B cell (primary cell): ENCODE measurements around the gene MGMT. TPM values are rescaled to one million over a fixed set of nuclear protein-coding genes. Genes with fewer than 3 reads are reported as not detected.

ENCODE experiments used
- ATAC-seq: fragments of 200-7000 bp; cut with Tn5 transposase; one replicate; pipeline ENCODE4 v1.10.0; 2021; ENCODE audit warnings: low read depth, mild to moderate bottlenecking, moderate number of reproducible peaks, moderate library complexity
- CTCF ChIA-PET: fragments of 350-600 bp; sonication (Branson Sonifier 250); formaldehyde crosslinking; loops from one replicate; lab custom pipeline; 2021; ENCODE audit warnings: antibody characterized with exemption, inconsistent platforms; lab: Charles Lee
- POLR2A ChIA-PET: fragments of 350-600 bp; sonication (Branson Sonifier 250); formaldehyde crosslinking; loops from one replicate; lab custom pipeline; 2021; ENCODE audit warnings: antibody characterized with exemption; lab: Charles Lee
- DNase-seq: peaks from one replicate; pipeline ENCODE4 v3.0.0; 2013
- H2AFZ ChIP-seq: 2 replicates; pipeline ENCODE4 v1.6.1; 2012; ENCODE audit warnings: mild to moderate bottlenecking, low read depth, low read length; ENCODE audit not compliant: insufficient read depth, poor library complexity, severe bottlenecking
- H3K27ac ChIP-seq, 2 donors: 1 replicate in 1 of 2; 2 replicates in 1 of 2; pipeline ENCODE4 v1.5.1; 2012 to 2013; ENCODE audit warnings: low read length in 2 of 2, mild to moderate bottlenecking in 2 of 2, moderate library complexity in 1 of 2
- H3K27me3 ChIP-seq, 4 experiments: fragments of 200-600 bp in 1 of 4; sonication (generic) in 1 of 4; replicated peaks in 1 of 4; 1 replicate in 2 of 4; 2 replicates in 2 of 4; pipeline versions ENCODE4 v1.6.1 to v1.7.0; 2013 to 2016; ENCODE audit warnings: low read length in 3 of 4, mild to moderate bottlenecking in 2 of 4, mixed read lengths in 1 of 4, moderate library complexity in 1 of 4; ENCODE audit not compliant: insufficient read depth in 4 of 4, control insufficient read depth in 3 of 4; ENCODE audit errors: control extremely low read depth in 1 of 4
- H3K36me3 ChIP-seq, 2 experiments: replicated peaks in 1 of 2; 1 replicate in 1 of 2; 2 replicates in 1 of 2; pipeline versions ENCODE4 v1.6.1 to v1.7.1; 2013; ENCODE audit warnings: low read length in 1 of 2; ENCODE audit not compliant: insufficient read depth in 2 of 2, control insufficient read depth in 1 of 2; ENCODE audit errors: control extremely low read depth in 1 of 2, extremely low read depth in 1 of 2
- H3K4me1 ChIP-seq, 2 donors: fragments of 200-600 bp in 1 of 2; sonication (generic) in 1 of 2; 1 replicate in 1 of 2; 2 replicates in 1 of 2; pipeline versions ENCODE4 v1.5.1 to v1.6.1; 2013 to 2017; ENCODE audit warnings: low read length in 2 of 2; ENCODE audit not compliant: control insufficient read depth in 2 of 2, insufficient read depth in 2 of 2
- H3K4me2 ChIP-seq: replicated peaks from 2 replicates; pipeline ENCODE3; 2012; ENCODE audit warnings: mild to moderate bottlenecking, low read depth, low read length; ENCODE audit not compliant: poor library complexity, severe bottlenecking
- H3K4me3 ChIP-seq, 5 experiments: fragments of 200-600 bp in 1 of 5; sonication (generic) in 1 of 5; 1 replicate in 3 of 5; 2 replicates in 2 of 5; pipeline versions ENCODE4 v1.5.1 to v1.7.0; 2011 to 2016; ENCODE audit warnings: low read length in 4 of 5, mild to moderate bottlenecking in 4 of 5, low read depth in 2 of 5, control low read depth in 1 of 5, moderate library complexity in 1 of 5; ENCODE audit not compliant: insufficient read depth in 1 of 5; ENCODE audit errors: control extremely low read depth in 1 of 5, extremely low read depth in 1 of 5
- H3K79me2 ChIP-seq: fragments of 200-600 bp; sonication (generic); one replicate; pipeline ENCODE4 v1.6.0; 2016; ENCODE audit warnings: low read length; ENCODE audit not compliant: control insufficient read depth, insufficient read depth
- H3K9ac ChIP-seq: fragments of 200-600 bp; sonication (generic); 2 replicates; pipeline ENCODE4 v1.6.1; 2017; ENCODE audit warnings: mild to moderate bottlenecking, low read length, moderate library complexity
- H3K9me3 ChIP-seq, 3 donors: one replicate each; pipeline versions ENCODE4 v1.6.1 to v1.7.1; 2013; ENCODE audit warnings: low read length in 2 of 3; ENCODE audit not compliant: control insufficient read depth in 2 of 3, insufficient read depth in 1 of 3; ENCODE audit errors: control extremely low read depth in 1 of 3
- H4K20me1 ChIP-seq: 2 replicates; pipeline ENCODE4 v1.6.0; 2012; ENCODE audit warnings: mild to moderate bottlenecking, low read length; ENCODE audit not compliant: insufficient read depth, control insufficient read depth, poor library complexity, severe bottlenecking
- H3K27ac Mint-ChIP-seq: one replicate; pipeline ENCODE4 v1.8.0; 2021; ENCODE audit warnings: mixed read lengths
- H3K27me3 Mint-ChIP-seq: one replicate; pipeline ENCODE4 v1.8.0; 2021; ENCODE audit warnings: mixed read lengths
- H3K4me1 Mint-ChIP-seq: one replicate; pipeline ENCODE4 v1.8.0; 2021; ENCODE audit warnings: mixed read lengths
- H3K4me3 Mint-ChIP-seq: one replicate; pipeline ENCODE4 v1.8.0; 2021; ENCODE audit warnings: mixed read lengths
- H3K9me3 Mint-ChIP-seq: one replicate; pipeline ENCODE4 v1.8.0; 2022; ENCODE audit warnings: mixed read lengths; ENCODE audit not compliant: insufficient read depth
- EZH2 ChIP-seq: IDR thresholded peaks from 2 replicates; pipeline ENCODE4 v1.6.1; 2012; ENCODE audit warnings: borderline replicate concordance, low read depth, mild to moderate bottlenecking, moderate library complexity, low read length; ENCODE audit not compliant: insufficient read depth, poor library complexity, severe bottlenecking
- WGBS: methylation state at CpG from one replicate; pipeline ENCODE4 v1.1.5; 2013; ENCODE audit warnings: missing lambda C conversion rate; ENCODE audit not compliant: insufficient coverage; 5-methylcytosine and 5-hydroxymethylcytosine counted together
- intact Hi-C: fragments of 100-400 bp; cut with micrococcal nuclease; formaldehyde crosslinking; loops from one replicate; pipeline ENCODE4 v1.10.0; 2022
- polyA plus RNA-seq: library from polyadenylated mRNA; depleted of rRNA; stranded (reverse); fragments of >200 nt; gene quantifications from 2 replicates; pipeline ENCODE4 v1.2.3, GENCODE V29; 2012
- total RNA-seq, 2 donors: library from RNA; stranded (reverse); fragments of 120-200 nt in 1 of 2; gene quantifications; 1 replicate in 1 of 2; 2 replicates in 1 of 2; pipeline versions ENCODE4 v1.2.3 to v1.2.4, GENCODE V29; 2013 to 2022
- TF ChIP-seq, protein P1 (sequence below): fragments of 200-600 bp; IDR thresholded peaks from one replicate; pipeline ENCODE4 v1.8.0; 2022; ENCODE audit warnings: antibody characterized with exemption, mild to moderate bottlenecking

The MGMT gene
- total and polyA plus RNA-seq, 2 donors (not counting 1 experiment from before 2014, with no cell fraction given): 16.6 to 87.7 TPM

DNA sequence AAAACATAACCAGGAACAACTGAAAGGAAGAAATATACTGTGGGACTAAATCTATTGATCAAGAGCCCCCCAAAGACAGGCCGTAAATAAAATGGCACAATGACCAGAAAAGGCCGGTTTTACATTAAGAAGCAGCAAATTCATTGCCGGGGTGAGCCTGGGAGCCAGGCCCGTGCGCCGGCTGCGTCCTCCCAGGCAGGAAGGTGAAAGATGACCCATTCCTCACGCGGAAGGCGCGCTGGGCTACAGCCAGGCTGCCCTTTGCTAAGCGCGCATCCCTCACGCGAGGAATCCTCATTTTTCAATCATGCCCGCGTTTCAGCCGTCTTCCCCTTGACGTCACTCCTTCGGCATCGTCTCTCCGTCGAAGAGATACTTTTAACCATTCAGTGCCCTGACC lies 47.6 kb upstream of the MGMT start:
- Histone ChIP-seq H3K4me3 (no peak overlapping the region), H4K20me1 (no peaks in the 10 kb centered on the region), H3K9me3 (no peaks in the 10 kb centered on the region), H3K36me3 (no peaks in the 10 kb centered on the region), H2AFZ (no peak overlapping the region), H3K27ac (no peak overlapping the region), H3K79me2 (no peaks in the 10 kb centered on the region), H3K27me3 (no peaks in the 10 kb centered on the region), H3K9ac (no peak overlapping the region), H3K4me2 (no peak overlapping the region), H3K4me1 (no peaks in the 10 kb centered on the region)
- POLR2A ChIA-PET: no interaction called here
- intact Hi-C loops: no loop called here
- 97% methylated on average over 23 of the region's 23 CpGs for WGBS
- H3K9me3 Mint-ChIP-seq: no peaks in the 10 kb centered on the region
- no peak overlapping the region for H3K27ac Mint-ChIP-seq
- H3K4me3 Mint-ChIP-seq: no peak overlapping the region
- no peak for ATAC-seq
- TF ChIP-seq, protein P1, sequence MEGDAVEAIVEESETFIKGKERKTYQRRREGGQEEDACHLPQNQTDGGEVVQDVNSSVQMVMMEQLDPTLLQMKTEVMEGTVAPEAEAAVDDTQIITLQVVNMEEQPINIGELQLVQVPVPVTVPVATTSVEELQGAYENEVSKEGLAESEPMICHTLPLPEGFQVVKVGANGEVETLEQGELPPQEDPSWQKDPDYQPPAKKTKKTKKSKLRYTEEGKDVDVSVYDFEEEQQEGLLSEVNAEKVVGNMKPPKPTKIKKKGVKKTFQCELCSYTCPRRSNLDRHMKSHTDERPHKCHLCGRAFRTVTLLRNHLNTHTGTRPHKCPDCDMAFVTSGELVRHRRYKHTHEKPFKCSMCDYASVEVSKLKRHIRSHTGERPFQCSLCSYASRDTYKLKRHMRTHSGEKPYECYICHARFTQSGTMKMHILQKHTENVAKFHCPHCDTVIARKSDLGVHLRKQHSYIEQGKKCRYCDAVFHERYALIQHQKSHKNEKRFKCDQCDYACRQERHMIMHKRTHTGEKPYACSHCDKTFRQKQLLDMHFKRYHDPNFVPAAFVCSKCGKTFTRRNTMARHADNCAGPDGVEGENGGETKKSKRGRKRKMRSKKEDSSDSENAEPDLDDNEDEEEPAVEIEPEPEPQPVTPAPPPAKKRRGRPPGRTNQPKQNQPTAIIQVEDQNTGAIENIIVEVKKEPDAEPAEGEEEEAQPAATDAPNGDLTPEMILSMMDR: no peak
- no peak for TF ChIP-seq EZH2
- H3K27me3 Mint-ChIP-seq: peaks cover 13% of the 10 kb centered on the region
- DNase-seq: no peak
- H3K4me1 Mint-ChIP-seq: no peaks in the 10 kb centered on the region
- CTCF ChIA-PET: no interaction called here

DNA sequence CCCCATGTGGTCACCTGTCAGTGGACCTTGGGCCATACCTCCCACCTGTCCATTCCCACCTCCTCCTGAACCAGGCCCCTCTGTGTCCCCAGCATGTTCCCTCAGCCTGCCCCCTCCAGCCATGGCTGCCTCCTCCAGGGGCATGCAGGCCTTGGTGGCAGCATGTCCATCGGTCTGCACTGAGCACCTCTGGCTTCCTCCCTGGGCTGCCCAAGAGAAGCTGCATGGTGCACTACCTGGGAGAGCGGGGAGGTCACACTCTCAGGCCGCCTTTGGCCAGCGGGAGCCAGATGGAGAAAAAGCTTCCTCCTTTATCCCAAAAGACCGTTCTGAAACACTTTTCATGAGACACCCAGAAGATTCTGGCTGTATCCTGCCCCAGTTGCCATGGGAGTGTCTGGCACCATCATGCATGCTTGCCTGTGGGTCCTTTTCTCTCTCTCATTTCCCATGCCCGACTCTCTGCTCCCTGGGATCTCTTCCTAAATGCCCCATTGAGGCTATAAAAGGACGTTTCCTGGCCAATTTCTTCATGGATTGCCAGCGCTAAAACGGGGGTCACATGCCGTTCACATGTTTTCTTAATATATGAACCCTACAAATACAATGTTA lies 45.5 kb upstream of the MGMT start:
- no peaks in the 10 kb centered on the region for H3K4me1 Mint-ChIP-seq
- Histone ChIP-seq H2AFZ (no peak overlapping the region), H3K9ac (no peak overlapping the region), H3K27ac (no peak overlapping the region), H3K4me1 (no peaks in the 10 kb centered on the region), H3K9me3 (peaks cover 0 to 2% (median 0%) of the 10 kb centered on the region in 3 donors), H3K79me2 (no peaks in the 10 kb centered on the region), H3K4me3 (no peak overlapping the region), H3K27me3 (no peaks in the 10 kb centered on the region), H3K36me3 (no peaks in the 10 kb centered on the region), H3K4me2 (no peak overlapping the region), H4K20me1 (no peaks in the 10 kb centered on the region)
- no peak for DNase-seq
- no peak overlapping the region for H3K27ac Mint-ChIP-seq
- CTCF ChIA-PET: no interaction called here
- no peaks in the 10 kb centered on the region for H3K9me3 Mint-ChIP-seq
- peaks cover 20% of the 10 kb centered on the region for H3K27me3 Mint-ChIP-seq
- H3K4me3 Mint-ChIP-seq: no peak overlapping the region
- TF ChIP-seq, protein P1: no peak
- no peak for TF ChIP-seq EZH2
- POLR2A ChIA-PET: no interaction called here
- intact Hi-C loops: no loop called here
- ATAC-seq: no peak
- WGBS: 86% methylated on average over 9 of the region's 10 CpGs
